ENCODE results near the gene AGL.

Gene AGL

DNA sequence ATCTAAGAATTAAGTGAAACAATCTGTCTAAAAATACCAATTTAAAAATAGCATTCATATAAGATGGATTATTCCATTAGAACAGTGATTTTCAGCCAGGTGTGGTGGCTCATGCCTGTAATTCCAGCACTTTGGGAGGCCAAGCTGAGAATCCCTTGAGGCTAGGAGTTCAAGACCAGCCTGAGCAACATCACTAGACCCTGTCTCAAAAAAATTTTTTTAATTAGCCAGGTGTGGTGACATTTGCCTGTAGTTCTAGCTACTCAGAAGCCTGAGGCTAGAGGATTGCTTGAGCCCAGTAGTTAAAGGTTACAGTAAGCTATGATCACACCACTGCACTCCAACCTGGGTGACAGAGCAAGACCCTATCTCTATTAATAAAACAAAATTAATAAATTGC is 84.6 kb downstream of the AGL start:
- H3K27ac ChIP-seq: no peak overlapping the region
- TF ChIP-seq CTCF (conservative IDR thresholded peaks at IDR 0.05): no peak

DNA sequence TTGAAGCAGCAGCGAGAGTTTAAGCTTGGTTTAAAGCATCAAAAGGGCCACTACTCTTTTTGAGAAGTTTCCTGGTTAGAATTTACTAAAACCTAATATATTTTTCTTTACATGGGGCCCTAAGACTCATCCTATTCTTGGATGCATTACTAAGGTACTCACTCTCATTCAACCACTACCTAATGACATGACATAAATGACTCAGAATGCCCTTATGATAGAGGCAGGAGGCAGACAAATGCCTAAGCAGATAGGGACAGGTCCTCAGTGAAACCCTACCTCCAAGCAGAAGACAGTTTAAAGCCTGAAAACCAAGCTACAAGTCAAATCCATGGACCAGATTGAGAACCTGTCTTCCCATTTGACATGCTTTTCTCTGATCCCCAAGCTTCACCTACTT is 85.4 kb downstream of the AGL start:
- TF ChIP-seq CTCF (conservative IDR thresholded peaks at IDR 0.05): no peak
- no peak overlapping the region for H3K27ac ChIP-seq

- H3K27ac ChIP-seq: no peak overlapping the region
- no peak for TF ChIP-seq CTCF (conservative IDR thresholded peaks at IDR 0.05)
These were observed 85.9 kb downstream of the AGL start for GRCh38 chr1:99936071-99936470.

DNA sequence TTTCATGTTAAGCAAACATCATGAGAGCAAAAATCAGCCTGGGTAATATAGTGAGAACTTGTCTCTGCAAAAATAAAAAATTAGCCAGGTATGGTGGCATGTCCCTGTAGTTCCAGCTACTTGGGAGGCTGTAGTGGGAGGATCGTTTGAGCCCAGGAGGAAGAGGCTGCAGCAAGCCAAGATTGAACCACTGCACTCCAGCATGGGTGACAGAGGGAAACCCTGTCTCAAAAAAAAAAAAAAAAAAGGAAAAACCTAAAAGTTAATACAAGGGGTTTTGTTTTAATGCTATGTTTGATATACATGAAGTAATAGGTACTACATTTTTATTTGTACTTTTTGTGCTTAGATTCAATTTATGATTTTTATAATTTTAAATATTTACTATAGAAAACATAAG is 92.6 kb downstream of the AGL start:
- TF ChIP-seq CTCF (conservative IDR thresholded peaks at IDR 0.05): no peak
- no peak overlapping the region for H3K27ac ChIP-seq

DNA sequence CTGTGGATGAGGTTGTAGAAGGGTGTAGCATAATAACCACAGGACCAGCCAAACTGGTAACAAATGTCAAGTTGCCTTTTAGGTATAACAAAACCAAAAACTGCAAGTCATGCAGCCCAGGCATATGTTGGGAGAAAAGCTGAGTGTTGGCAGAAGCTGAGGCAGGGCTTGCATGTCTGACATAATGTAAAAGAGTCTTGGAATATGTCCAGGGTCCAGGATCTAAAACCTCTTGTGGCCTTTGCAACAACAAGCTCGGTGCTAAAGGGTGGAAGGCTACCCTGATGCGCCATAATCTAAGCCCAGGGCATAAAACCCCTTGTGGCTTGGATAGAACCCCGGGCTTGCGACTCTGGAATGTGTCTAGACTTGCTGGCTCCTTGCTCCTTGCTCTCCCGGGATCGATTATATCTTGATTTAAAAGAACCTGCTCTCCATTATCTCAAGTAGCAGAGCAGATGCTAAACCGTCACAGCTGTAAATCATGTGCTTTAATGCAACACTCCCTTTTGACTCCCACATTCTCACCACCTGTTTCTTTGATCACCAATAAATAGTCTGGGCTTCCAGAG is 93.1 kb downstream of the AGL start:
- H3K27ac ChIP-seq: no peak overlapping the region
- TF ChIP-seq CTCF (conservative IDR thresholded peaks at IDR 0.05): no peak

GRCh38 chr1:99944192-99944591 is 94.0 kb downstream of the AGL start:
- no peak for TF ChIP-seq CTCF (conservative IDR thresholded peaks at IDR 0.05)
- H3K27ac ChIP-seq: no peak overlapping the region

DNA sequence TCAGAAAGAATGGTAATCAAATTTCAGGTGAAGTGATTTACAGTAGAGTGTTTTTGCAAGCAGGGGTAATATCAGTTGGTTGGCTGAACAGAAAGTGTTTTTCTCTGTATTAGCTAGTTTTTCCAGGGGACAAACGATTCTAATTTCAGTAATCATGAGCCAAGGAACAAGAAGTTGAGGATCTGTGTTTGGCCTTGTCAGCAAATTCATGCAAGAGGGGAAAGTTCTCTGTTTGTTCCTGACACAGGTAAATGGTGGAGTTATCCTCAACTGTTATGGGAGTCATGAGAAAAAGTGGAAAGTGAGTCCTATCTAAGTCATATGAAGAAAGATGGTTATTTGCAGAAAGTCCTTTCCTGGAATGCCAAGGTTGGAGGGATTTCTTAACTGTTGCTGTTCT is 95.0 kb downstream of the AGL start:
- no peak for TF ChIP-seq CTCF (conservative IDR thresholded peaks at IDR 0.05)
- no peak overlapping the region for H3K27ac ChIP-seq

Measured in VCaP (cell line).